Neuronal stem cell (in vitro differentiated cells): ENCODE measurements around the gene ANKRD35.
A peak's percentile ranks its signal among the peaks of the same experiment; 100 is the strongest.
"Not testable (repeated sequence)": the region's sequence is repeated elsewhere in the genome, so short reads cannot be mapped to it uniquely, and the experiment has no call there.

Experiments used
- DNase-seq: peaks from one replicate; pipeline ENCODE4 v3.0.0-alpha.2; 2013; ENCODE audit warnings: low spot score
- H2AFZ ChIP-seq: one replicate; pipeline ENCODE4 v1.6.1; 2013; ENCODE audit warnings: mild to moderate bottlenecking, low read length, inconsistent platforms
- H2AK5ac ChIP-seq: 2 replicates; pipeline ENCODE4 v1.6.1; 2013; ENCODE audit warnings: low read depth, mild to moderate bottlenecking, inconsistent platforms, low read length, moderate library complexity, mixed read lengths
- H2BK120ac ChIP-seq: 2 replicates; pipeline ENCODE4 v1.6.1; 2013; ENCODE audit warnings: low read depth, mild to moderate bottlenecking, inconsistent platforms, low read length, moderate library complexity, mixed read lengths
- H2BK12ac ChIP-seq: one replicate; pipeline ENCODE4 v1.6.1; 2013; ENCODE audit warnings: low read length, inconsistent platforms
- H2BK15ac ChIP-seq: 2 replicates; pipeline ENCODE4 v1.6.1; 2013; ENCODE audit warnings: mild to moderate bottlenecking, low read length, inconsistent platforms, mixed read lengths
- H2BK5ac ChIP-seq: one replicate; pipeline ENCODE4 v1.6.1; 2013; ENCODE audit warnings: inconsistent platforms, mild to moderate bottlenecking, low read length, moderate library complexity
- H3K14ac ChIP-seq: one replicate; pipeline ENCODE4 v1.6.1; 2013; ENCODE audit warnings: low read length, inconsistent platforms
- H3K18ac ChIP-seq: 2 replicates; pipeline ENCODE4 v1.6.1; 2013; ENCODE audit warnings: low read length, inconsistent platforms
- H3K23ac ChIP-seq: 2 replicates; pipeline ENCODE4 v1.6.1; 2013; ENCODE audit warnings: low read depth, mild to moderate bottlenecking, mixed read lengths, low read length, inconsistent platforms; ENCODE audit not compliant: poor library complexity
- H3K27ac ChIP-seq: replicated peaks from 3 replicates; pipeline ENCODE4 v1.5.1; 2013; ENCODE audit warnings: low read length, inconsistent platforms
- H3K27me3 ChIP-seq, 3 experiments: 2 replicates each; pipeline ENCODE4 v1.6.1; 2013; ENCODE audit warnings: low read length in 3 of 3, mild to moderate bottlenecking in 2 of 3, inconsistent platforms in 1 of 3, low read depth in 1 of 3, mixed read lengths in 1 of 3, moderate library complexity in 1 of 3; ENCODE audit not compliant: control insufficient read depth in 3 of 3, insufficient read depth in 3 of 3
- H3K36me3 ChIP-seq, 2 donors: replicated peaks in 1 of 2; 2 replicates each; pipeline ENCODE4 v1.6.1; 2013; ENCODE audit warnings: low read length in 2 of 2; ENCODE audit not compliant: control insufficient read depth in 2 of 2, insufficient read depth in 2 of 2
- H3K4ac ChIP-seq: 2 replicates; pipeline ENCODE4 v1.6.1; 2013; ENCODE audit warnings: inconsistent platforms, mild to moderate bottlenecking, low read length, moderate library complexity
- H3K4me1 ChIP-seq, 2 donors: 1 replicate in 1 of 2; 2 replicates in 1 of 2; pipeline ENCODE4 v1.6.1; 2013; ENCODE audit warnings: low read length in 2 of 2, low read depth in 1 of 2; ENCODE audit not compliant: control insufficient read depth in 2 of 2, insufficient read depth in 1 of 2
- H3K4me2 ChIP-seq: one replicate; pipeline ENCODE4 v1.6.1; 2013; ENCODE audit warnings: mild to moderate bottlenecking, low read length, inconsistent platforms; ENCODE audit not compliant: insufficient read depth, poor library complexity, severe bottlenecking
- H3K4me3 ChIP-seq, 2 donors: 2 replicates each; pipeline ENCODE4 v1.5.1; 2013; ENCODE audit warnings: low read length in 2 of 2, mild to moderate bottlenecking in 2 of 2, inconsistent platforms in 1 of 2, moderate library complexity in 1 of 2
- H3K79me1 ChIP-seq: one replicate; pipeline ENCODE4 v1.6.1; 2013; ENCODE audit warnings: low read depth, mild to moderate bottlenecking, inconsistent platforms, low read length, moderate library complexity
- H3K9ac ChIP-seq: one replicate; pipeline ENCODE4 v1.6.1; 2013; ENCODE audit warnings: mild to moderate bottlenecking, low read depth, low read length, inconsistent platforms; ENCODE audit not compliant: poor library complexity
- H3K9me3 ChIP-seq, 2 donors: replicated peaks in 1 of 2; 2 replicates each; pipeline versions ENCODE3 to v1.6.1; 2013; ENCODE audit warnings: low read length in 2 of 2, mild to moderate bottlenecking in 2 of 2, inconsistent platforms in 1 of 2, low read depth in 1 of 2, mixed read lengths in 1 of 2, moderate library complexity in 1 of 2; ENCODE audit not compliant: control insufficient read depth in 2 of 2, insufficient read depth in 1 of 2
- H4K8ac ChIP-seq: one replicate; pipeline ENCODE4 v1.6.1; 2013; ENCODE audit warnings: low read depth, mild to moderate bottlenecking, inconsistent platforms, low read length, moderate library complexity
- H4K91ac ChIP-seq: one replicate; pipeline ENCODE4 v1.6.1; 2013; ENCODE audit warnings: low read length, low read depth, mild to moderate bottlenecking, inconsistent platforms; ENCODE audit not compliant: poor library complexity
- WGBS, 2 donors: extraction: QIAGEN DNeasy Blood & Tissue Kit; methylation state at CpG; one replicate each; pipeline ENCODE4 v1.1.7; 2013; ENCODE audit warnings: missing lambda C conversion rate in 2 of 2, mixed read lengths in 1 of 2; ENCODE audit not compliant: insufficient read length in 2 of 2, insufficient replicate concordance in 1 of 2; ENCODE audit errors: extremely low coverage in 2 of 2; 5-methylcytosine and 5-hydroxymethylcytosine counted together

ANKRD35 gene

GRCh38 chr1:145927063-145927886, 41.6 kb upstream of the ANKRD35 start, which contains the start of gene RBM8A:
TSS of gene RBM8A (minus strand) at chr1:145927484. CDS start at chr1:145927426, 58 bp downstream.
- H2BK12ac ChIP-seq = no peak within 1 kb of the TSS
- no peak within 1 kb of the TSS for H3K23ac ChIP-seq
- H2AK5ac ChIP-seq = peak within 1 kb of the TSS; percentile 68
- H3K4me3 ChIP-seq = peak within 1 kb of the TSS; percentile 76 to 91
- H2BK5ac ChIP-seq = no peak within 1 kb of the TSS
- WGBS, 2 donors = no CpG with 5 or more reads among the region's 41 CpGs
- H3K79me1 ChIP-seq = peaks cover 5% of the 10 kb centered on the region
- H2AFZ ChIP-seq = peak within 1 kb of the TSS; percentile 72
- H3K9me3 ChIP-seq = no peaks in the 10 kb centered on the region
- H2BK120ac ChIP-seq = no peak within 1 kb of the TSS
- H3K4ac ChIP-seq = no peak within 1 kb of the TSS
- peak; percentile 94 for DNase-seq
- peak within 1 kb of the TSS; percentile 86 for H3K9ac ChIP-seq
- peaks cover 1 to 5% of the 10 kb centered on the region in 2 donors for H3K4me1 ChIP-seq
- no peak within 1 kb of the TSS for H3K14ac ChIP-seq
- peak within 1 kb of the TSS; percentile 67 for H3K4me2 ChIP-seq
- no peak within 1 kb of the TSS for H2BK15ac ChIP-seq
- H4K8ac ChIP-seq = no peak within 1 kb of the TSS
- no peaks in the 10 kb centered on the region for H3K27me3 ChIP-seq
- peaks cover 7 to 35% of the 10 kb centered on the region in 2 donors for H3K36me3 ChIP-seq
- H3K18ac ChIP-seq = peak within 1 kb of the TSS; percentile 92
- H4K91ac ChIP-seq = no peak within 1 kb of the TSS
- H3K27ac ChIP-seq = peak within 1 kb of the TSS; percentile 84

GRCh38 chr1:145926686-145927062, 41.0 kb upstream of the ANKRD35 start:
- H3K23ac ChIP-seq = no peak overlapping the region
- H3K4ac ChIP-seq = no peak overlapping the region
- no peak overlapping the region for H4K91ac ChIP-seq
- no peak overlapping the region for H2BK15ac ChIP-seq
- H3K9ac ChIP-seq = no peak overlapping the region
- no peaks in the 10 kb centered on the region for H3K27me3 ChIP-seq
- no peaks in the 10 kb centered on the region for H3K9me3 ChIP-seq
- H2BK12ac ChIP-seq = no peak overlapping the region
- H3K4me3 ChIP-seq = peak overlapping the region; percentile 76 to 91
- peak overlapping the region; percentile 55 for H3K4me2 ChIP-seq
- no peak overlapping the region for H4K8ac ChIP-seq
- H2BK5ac ChIP-seq = no peak overlapping the region
- peaks cover 1 to 5% of the 10 kb centered on the region in 2 donors for H3K4me1 ChIP-seq
- H3K14ac ChIP-seq = no peak overlapping the region
- H3K18ac ChIP-seq = no peak overlapping the region
- peak overlapping the region; percentile 72 for H2AFZ ChIP-seq
- H2BK120ac ChIP-seq = no peak overlapping the region
- no peak overlapping the region for H3K27ac ChIP-seq
- H2AK5ac ChIP-seq = no peak overlapping the region
- peaks cover 7 to 40% of the 10 kb centered on the region in 2 donors for H3K36me3 ChIP-seq
- WGBS, 2 donors = no CpG with 5 or more reads among the region's 19 CpGs
- no peak for DNase-seq
- H3K79me1 ChIP-seq = peaks cover 5% of the 10 kb centered on the region

- peaks cover 5% of the 10 kb centered on the region for H3K79me1 ChIP-seq
- H3K23ac ChIP-seq = no peak overlapping the region
- no peak overlapping the region for H3K9ac ChIP-seq
- H3K36me3 ChIP-seq = peaks cover 7 to 48% of the 10 kb centered on the region in 2 donors
- H2AFZ ChIP-seq = no peak overlapping the region
- no peak overlapping the region for H4K91ac ChIP-seq
- no peak overlapping the region for H3K4me3 ChIP-seq
- H3K4me1 ChIP-seq = peaks cover 7 to 12% of the 10 kb centered on the region in 2 donors
- H3K9me3 ChIP-seq = no peaks in the 10 kb centered on the region
- no peak for DNase-seq
- H3K4me2 ChIP-seq = no peak overlapping the region
- no peak overlapping the region for H3K18ac ChIP-seq
- no peak overlapping the region for H2AK5ac ChIP-seq
- no peak overlapping the region for H3K14ac ChIP-seq
- no peak overlapping the region for H2BK12ac ChIP-seq
- H3K4ac ChIP-seq = no peak overlapping the region
- H2BK120ac ChIP-seq = no peak overlapping the region
- H2BK5ac ChIP-seq = no peak overlapping the region
- no CpG with 5 or more reads among the region's 2 CpGs for WGBS, 2 donors
- no peak overlapping the region for H4K8ac ChIP-seq
- no peak overlapping the region for H2BK15ac ChIP-seq
- H3K27me3 ChIP-seq = no peaks in the 10 kb centered on the region
- no peak overlapping the region for H3K27ac ChIP-seq
Measured at GRCh38 chr1:145922266-145922665, 36.6 kb upstream of the ANKRD35 start.

- not testable (repeated sequence) for H2BK12ac ChIP-seq, H3K23ac ChIP-seq, H3K27me3 ChIP-seq, H3K9ac ChIP-seq, H2BK5ac ChIP-seq, H4K8ac ChIP-seq, H3K79me1 ChIP-seq, H3K27ac ChIP-seq, H3K4ac ChIP-seq, DNase-seq, H2BK15ac ChIP-seq, H4K91ac ChIP-seq, H3K4me2 ChIP-seq, H2AK5ac ChIP-seq, H2BK120ac ChIP-seq, H3K18ac ChIP-seq, H3K9me3 ChIP-seq, H3K14ac ChIP-seq, H3K4me3 ChIP-seq, H2AFZ ChIP-seq
- WGBS, 2 donors = no CpG with 5 or more reads among the region's 4 CpGs
- Histone ChIP-seq H3K4me1 (peaks cover 2 to 11% of the 10 kb centered on the region in 2 donors), H3K36me3 (peaks cover 0 to 49% of the 10 kb centered on the region in 2 donors)
Measured at GRCh38 chr1:145920297-145920696, 34.6 kb upstream of the ANKRD35 start.
